NCI-H345 treated with DMSO at 0.1 percent for 48 hours (cell line): ENCODE data around the gene ALOX5AP.

Source experiments
- DNase-seq: peaks from one replicate; lab custom pipeline; 2025; ENCODE audit not compliant: unreplicated experiment; lab: John Stamatoyannopoulos, UW

ALOX5AP gene

GRCh38 chr13:30757026-30757742 is 21.8 kb downstream of the ALOX5AP start:
- no peak for DNase-seq

GRCh38 chr13:30759748-30760147 is 24.4 kb downstream of the ALOX5AP start:
- no peak for DNase-seq

DNA sequence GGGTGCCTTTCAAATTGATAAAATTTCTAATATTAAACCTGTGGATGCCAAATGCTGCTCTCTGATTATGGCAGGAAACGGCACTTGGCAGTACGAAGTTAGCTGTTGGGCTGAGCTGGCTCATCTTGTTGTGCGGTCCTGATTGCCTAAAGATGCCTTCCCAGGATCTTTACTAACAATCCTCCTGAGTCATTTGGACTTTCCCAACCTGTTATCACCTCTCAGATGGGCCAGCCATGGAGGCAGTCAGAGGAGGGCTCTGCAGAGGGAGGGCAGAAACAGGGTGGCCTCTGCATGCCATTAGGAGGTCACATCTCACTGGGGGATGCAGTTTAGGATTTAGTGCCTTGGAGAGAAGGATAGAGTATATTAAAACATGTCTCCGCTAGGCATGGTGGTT is 27.3 kb downstream of the ALOX5AP start:
- DNase-seq = no peak

GRCh38 chr13:30763786-30764413 is 28.6 kb downstream of the ALOX5AP start:
- no peak for DNase-seq

DNA sequence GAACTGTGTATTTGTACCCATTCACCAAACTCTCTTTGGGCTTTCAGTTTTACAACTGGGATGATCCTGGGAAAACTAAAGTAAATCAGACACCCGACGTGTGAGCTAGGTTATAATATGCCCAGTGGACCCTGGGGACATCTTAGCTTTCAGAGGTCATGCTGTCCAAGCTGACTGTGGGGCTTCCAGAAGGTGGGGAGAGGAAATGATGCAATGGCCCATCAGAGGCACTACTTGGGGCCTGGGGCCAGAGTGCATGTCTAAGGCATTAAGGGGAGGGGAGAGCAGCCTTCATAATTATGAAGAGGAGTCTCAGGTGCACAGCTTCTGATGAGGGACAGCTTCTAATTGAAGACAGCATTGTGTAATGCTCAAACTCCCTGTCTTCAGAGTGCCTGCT is 30.9 kb downstream of the ALOX5AP start:
- DNase-seq = no peak

DNA sequence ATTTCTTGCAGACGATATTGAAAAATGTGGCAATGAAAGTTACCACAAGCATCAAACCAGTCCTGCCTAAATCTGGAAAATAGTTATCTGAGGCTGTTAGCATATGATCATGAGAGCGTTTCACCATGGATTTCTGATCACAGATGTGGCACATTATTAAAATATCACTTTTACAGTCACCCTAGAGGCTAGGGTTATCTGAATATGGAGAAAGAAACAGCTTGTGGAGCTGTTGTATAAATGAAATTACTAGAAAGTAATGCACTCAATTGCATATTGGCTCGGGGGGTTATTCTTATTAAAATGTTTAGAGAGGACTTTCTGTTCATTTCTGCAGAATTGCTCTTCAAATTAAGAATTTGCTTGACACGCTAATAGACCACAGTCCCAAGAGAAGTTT is 35.6 kb downstream of the ALOX5AP start:
- DNase-seq = no peak

- no peak for DNase-seq
These were observed 38.2 kb downstream of the ALOX5AP start for GRCh38 chr13:30773561-30773960.

DNA sequence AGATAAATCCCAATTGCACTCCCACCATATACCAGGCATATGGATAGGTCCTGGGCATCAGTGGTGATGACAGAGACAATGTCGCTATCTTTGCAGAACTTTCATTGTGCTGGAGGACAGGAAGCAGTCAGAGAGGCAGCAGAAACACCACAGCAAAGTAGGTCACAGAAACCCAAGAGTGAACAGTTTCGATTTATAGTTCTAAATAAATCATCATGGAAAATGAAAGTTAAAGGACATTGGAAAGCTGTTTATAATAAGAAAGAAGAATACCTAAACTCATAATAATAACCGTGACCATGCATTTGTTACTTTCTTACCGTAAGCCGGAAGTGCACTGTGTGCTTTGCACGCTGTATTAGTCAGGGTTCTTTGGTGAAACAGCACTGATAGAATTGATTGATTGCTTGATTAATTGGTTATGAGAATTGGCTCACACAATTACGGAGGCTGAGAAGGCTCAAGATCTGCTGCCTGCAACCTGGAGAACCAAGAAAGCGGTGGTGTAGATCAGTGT is 38.9 kb downstream of the ALOX5AP start:
- no peak for DNase-seq

- no peak for DNase-seq
These were observed 41.3 kb downstream of the ALOX5AP start for GRCh38 chr13:30776661-30777060.

DNA sequence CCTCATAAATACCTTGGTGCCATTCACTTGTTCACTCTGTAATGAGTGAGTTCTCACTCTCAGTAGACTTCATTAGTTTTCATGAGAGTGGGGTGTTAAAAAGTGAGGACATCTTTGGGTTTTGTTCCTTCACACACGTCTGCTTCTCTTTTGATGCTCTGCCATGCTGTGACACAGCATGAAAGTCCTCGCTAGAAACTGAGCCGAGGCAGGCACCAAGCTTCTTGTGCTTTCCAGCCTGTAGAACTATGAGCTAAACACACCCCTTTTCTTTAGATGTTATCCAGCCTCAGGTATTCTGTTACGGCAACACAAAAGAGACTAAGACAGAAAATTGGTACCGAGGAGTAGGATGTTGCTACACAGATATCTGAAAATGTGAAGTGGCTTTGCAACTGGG is 43.7 kb downstream of the ALOX5AP start:
- no peak for DNase-seq

- DNase-seq = no peak
These were observed 44.3 kb downstream of the ALOX5AP start for GRCh38 chr13:30779608-30780007.

GRCh38 chr13:30780338-30780981 is 45.1 kb downstream of the ALOX5AP start:
- no peak for DNase-seq

DNA sequence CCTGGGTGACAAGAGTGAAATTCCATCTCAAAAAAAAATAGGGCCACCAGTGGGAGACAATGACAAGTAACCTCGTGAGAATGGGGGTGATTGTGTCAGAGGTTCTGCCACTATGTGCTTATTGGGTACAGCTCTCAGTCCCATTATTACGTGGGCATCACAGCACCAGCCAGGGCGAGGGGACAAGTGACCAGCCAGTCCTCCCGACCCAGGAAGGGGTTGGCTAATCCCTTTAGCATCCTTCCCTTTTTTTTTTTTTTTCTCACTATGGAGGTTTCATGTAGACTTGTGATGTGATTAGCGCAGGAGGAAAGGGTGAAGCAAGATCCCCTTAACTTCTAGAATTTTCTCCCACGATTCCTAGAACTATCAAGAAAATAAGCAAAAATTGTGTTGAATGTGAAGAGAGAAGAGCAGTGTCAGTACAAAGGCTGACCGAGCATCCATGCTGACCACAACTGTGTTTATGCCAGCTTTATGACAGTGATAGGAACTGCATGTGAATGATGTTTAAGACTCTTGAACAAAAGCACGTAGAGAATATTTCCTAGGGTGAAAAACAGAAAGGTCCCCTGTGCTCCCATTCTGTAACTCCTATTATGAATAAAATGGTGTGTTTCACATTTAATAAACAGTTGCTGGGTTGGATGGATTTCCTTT is 50.0 kb downstream of the ALOX5AP start:
- no peak for DNase-seq

- no peak for DNase-seq
These were observed 51.3 kb downstream of the ALOX5AP start for GRCh38 chr13:30786648-30787047.

GRCh38 chr13:30787738-30788525 is 52.6 kb downstream of the ALOX5AP start:
- no peak for DNase-seq

- no peak for DNase-seq
These were observed 54.0 kb downstream of the ALOX5AP start for GRCh38 chr13:30789166-30789862.

GRCh38 chr13:30790592-30790991 is 55.2 kb downstream of the ALOX5AP start:
- no peak for DNase-seq

DNA sequence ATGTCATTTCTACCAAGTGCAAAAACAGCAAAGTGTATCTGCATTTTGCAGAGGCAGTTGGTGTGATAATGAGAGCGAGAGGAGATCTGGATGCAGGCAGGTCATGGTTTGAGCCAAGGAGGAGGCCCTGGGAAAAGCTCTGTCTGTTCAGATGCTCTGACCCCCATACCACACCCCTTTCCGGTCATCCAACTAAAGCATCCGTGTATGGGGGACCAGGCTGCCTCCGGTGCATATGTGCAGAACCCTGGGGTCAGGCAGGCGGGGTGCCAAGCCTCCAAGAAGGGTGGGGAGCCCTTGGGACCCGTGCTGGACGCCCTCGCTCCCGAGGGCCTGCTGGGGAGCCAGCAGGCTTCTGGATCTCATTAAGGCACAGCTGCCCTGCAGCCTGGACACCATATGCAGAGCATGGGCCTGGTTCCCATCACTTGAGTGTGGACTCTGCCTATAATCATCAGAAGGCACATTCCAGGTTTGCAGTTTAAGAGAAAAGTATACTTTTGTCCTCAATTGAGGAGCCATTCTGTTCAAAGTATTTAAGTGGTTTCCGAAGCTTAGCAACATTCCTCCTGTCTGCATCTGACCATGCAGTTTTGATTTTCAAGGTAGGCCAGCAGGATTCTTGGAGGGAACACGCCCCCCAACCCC is 56.1 kb downstream of the ALOX5AP start:
- no peak for DNase-seq

- no peak for DNase-seq
These were observed 57.1 kb downstream of the ALOX5AP start for GRCh38 chr13:30792285-30793000.
